Right lobe of liver (tissue), 4 donors: Measurements from ENCODE around the gene GRIK2.

Experiments used
- CTCF ChIP-seq, 4 donors: fragments of 200-600 bp in 3 of 4; fragments of 450-650 bp in 1 of 4; IDR thresholded peaks; one replicate each; pipeline versions ENCODE4 v1.5.1 to v1.8.0; 2016 to 2022; ENCODE audit warnings: antibody characterized with exemption in 4 of 4, mild to moderate bottlenecking in 2 of 4
- POLR2A ChIP-seq: fragments of 450-650 bp; IDR thresholded peaks from one replicate; pipeline ENCODE4 v1.6.1; 2017; ENCODE audit warnings: antibody characterized with exemption, mild to moderate bottlenecking
- donor health status: DM: no; HTN: no; CAD: no.
- donor health status: DM: no; HTN: no; CAD: no.
- donor health status: DM: no; HTN: yes; CAD: no.

- no peak for TF ChIP-seq CTCF (IDR thresholded peaks at IDR 0.05)
- no peak for TF ChIP-seq POLR2A
Measured at GRCh38 chr6:101462576-101462975, 69.1 kb downstream of the GRIK2 start.
